GM18502 (cell line): Measurements from ENCODE around the gene CHTF18.

Source experiments
- ATAC-seq: cut with Tn5 transposase; IDR thresholded peaks from one replicate; pipeline ENCODE4 v1.9.1; 2021; ENCODE audit warnings: mild to moderate bottlenecking; ENCODE audit not compliant: unreplicated experiment, poor library complexity

Gene CHTF18

DNA sequence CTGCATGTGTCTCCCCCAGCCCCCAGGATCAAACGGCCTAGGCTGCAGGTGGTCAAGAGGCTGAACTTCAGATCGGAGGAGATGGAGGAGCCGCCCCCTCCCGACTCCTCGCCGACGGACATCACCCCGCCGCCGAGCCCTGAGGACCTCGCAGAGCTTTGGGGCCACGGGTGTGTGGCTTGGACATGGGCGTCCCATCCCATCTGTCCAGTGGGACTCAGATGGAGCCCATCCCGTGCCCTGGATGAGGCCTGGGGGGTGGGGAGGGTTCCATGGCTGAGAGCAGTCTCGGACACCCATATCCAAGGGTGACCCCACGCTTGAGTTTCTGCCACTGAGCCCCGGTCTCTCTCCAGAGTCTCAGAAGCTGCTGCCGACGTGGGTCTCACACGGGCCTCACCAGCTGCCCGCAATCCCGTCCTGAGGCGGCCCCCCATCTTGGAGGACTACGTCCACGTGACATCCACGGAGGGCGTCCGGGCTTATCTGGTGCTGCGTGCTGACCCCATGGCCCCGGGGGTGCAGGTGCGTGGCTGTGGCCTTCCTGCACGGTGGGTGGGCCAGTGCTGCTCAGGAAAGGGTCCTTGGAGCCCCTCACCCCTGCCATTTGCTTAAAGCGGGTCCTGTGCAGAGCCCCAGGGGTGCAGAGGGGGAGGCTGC lies 901 bp downstream of the CHTF18 start:
- ATAC-seq = no peak

DNA sequence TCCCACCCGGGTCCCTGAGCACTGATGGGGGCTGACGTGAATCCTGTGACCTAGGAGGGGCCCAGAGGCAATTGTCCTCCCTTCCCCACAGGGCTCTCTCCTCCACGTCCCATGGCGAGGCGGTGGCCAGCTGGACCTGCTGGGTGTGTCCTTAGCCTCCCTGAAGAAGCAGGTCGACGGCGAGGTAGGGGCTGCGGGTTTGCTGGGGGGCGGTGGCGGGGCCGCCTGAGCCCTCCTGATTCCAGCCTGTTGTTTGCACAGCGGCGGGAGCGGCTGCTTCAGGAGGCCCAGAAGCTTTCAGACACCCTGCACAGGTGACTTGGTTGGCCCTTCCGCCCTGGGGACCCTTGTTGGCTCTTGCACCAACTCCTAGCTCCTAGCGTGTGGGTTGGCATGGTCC lies 1.7 kb downstream of the CHTF18 start:
- ATAC-seq = no peak

DNA sequence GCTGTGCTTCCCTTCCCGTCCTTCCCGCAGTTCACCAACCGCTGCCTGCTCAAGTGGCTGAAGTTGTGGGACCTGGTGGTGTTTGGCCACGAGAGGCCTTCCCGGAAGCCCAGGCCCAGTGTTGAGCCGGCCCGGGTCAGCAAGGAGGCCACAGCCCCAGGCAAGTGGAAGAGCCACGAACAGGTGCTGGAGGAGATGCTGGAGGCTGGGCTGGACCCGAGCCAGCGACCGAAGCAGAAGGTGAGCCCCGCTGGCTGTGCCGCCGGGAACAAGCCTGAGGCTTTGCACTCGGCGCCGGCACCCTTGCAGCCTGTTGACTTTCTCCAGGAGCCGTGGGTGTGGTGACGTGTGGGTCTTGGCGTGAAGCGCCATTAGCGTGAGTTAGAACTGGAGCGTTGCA lies 2.7 kb downstream of the CHTF18 start:
- no peak for ATAC-seq

DNA sequence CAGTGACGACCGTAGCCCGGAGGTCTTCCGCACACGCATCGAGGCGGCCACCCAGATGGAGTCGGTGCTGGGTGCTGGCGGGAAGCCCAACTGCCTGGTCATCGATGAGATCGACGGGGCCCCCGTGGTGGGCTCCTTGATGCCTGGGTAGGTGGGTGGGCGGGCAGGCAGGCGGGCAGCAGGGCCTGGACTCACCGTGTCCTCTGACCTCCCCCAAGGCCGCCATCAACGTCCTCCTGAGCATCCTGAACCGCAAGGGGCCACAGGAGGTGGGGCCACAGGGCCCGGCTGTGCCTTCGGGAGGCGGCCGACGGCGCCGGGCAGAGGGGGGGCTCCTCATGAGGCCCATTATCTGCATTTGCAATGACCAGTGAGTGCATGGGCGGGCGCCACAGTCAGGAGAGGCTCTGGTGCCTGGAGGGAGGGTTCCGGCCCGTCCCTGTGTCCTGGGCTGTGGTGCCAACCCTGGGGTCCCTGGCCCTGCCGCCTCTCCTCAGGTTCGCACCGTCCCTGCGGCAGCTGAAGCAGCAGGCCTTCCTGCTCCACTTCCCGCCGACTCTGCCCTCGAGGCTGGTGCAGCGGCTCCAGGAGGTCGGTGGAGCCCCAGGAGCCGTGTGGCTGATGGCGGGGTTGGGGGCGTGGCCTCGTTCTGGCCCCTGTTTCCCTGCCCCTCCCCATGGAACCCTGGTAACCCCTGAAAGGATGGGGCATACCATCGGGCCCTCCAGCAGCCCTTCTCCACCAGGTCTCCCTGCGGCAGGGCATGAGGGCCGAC lies 4.0 kb downstream of the CHTF18 start:
- no peak for ATAC-seq

DNA sequence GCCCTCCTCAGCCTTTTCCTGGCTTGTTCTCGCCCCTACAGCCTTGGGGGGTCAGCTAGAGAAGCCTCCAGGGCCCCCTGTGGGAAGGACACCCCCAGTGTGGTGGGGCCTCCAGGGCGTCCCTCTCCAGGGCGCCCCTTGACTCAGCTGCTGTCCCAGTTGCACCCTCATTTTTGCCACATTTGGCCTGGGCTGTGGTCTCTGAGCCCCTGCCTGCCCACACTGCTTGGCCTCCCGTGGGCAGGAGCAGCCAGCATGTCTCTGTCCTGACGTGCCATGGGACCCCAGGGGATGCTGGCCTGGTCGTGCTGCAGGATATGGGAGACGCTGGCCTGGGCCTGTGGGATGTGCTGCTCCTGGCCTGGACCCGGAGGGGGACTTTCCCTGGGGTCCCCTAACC lies 5.0 kb downstream of the CHTF18 start:
- no peak for ATAC-seq

DNA sequence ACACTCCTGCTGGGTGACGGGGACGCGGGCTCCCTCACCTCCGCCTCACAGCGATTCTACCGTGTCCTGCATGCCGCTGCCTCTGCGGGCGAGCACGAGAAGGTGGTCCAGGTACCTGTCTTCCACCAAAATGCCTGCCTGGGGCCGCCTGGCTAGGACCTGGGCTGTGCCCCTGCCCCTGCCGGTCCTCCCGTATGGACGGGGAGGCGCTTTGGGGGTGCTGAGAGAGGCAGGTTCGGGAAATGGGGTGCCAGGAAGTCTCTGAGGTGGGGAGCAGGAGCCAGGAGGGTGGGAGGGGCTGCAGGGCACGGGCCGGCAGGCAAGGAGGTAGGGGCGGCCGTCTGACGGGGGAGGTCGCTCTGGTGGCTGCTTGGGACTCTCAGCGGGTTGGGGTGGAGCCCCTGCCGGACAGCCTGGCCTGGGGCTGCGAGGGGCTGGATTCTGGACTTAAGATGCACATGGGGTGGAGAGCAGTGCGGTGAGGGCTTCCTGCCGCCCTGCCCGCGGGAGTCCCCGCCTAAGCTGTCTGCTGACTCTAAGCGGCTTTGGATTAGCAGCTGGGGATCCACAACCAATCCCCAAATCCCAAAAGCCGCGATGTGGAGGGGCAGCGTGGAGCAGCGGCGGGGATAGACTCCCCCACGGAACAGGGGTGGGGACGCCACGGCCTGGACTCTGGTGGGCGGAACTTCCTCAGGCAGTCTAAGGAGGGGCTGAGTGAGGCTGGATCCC lies 5.8 kb downstream of the CHTF18 start:
- no peak for ATAC-seq

DNA sequence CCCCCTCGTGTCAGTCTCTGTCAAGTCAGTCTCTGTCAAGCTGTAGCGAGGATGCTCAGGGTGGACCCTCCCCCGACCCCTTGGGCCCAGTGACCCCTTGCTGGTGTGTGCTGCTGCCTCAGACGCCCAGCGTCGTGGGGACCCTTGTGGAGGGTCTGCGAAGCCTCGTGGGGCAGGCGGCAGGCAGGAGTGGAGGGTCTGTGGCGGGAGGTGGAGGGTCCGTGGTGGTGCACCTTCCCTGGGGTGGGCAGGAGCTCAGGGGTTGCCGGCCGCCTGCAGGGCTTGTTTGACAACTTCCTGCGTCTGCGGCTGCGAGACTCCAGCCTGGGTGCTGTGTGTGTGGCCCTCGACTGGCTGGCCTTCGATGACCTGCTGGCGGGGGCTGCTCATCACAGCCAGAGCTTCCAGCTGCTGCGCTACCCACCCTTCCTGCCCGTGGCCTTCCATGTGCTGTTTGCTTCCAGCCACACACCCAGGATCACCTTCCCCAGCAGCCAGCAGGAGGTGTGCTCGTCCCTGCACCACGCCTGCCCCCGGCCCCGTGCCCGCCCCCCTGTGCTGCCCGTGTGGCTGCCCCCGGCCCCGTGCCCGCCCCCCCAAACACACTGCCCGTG lies 6.5 kb downstream of the CHTF18 start:
- ATAC-seq = no peak

DNA sequence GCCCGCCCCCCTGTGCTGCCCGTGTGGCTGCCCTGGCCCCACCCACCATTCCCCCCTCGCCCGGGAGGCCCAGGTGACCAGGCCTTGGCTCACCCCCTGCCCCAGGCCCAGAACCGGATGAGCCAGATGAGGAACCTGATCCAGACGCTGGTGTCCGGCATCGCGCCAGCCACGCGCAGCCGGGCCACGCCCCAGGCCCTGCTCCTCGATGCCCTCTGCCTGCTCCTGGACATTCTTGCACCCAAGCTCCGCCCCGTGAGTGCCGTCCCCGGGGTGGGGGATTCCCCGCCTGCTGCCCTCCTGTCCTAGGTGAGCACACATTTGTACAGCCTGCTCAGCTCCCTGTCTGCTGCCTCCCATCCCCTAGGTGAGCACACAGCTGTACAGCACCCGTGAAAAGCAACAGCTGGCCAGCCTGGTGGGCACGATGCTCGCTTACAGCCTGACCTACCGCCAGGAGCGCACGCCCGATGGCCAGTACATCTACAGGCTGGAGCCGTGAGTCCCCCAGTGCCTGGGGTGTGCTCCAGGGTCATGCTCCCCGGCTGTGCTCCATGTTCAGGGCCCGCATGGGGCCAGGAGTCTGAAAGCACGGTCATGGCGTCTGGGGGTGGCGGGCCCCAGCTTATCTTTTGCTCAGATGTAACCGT lies 7.3 kb downstream of the CHTF18 start:
- ATAC-seq = no peak

DNA sequence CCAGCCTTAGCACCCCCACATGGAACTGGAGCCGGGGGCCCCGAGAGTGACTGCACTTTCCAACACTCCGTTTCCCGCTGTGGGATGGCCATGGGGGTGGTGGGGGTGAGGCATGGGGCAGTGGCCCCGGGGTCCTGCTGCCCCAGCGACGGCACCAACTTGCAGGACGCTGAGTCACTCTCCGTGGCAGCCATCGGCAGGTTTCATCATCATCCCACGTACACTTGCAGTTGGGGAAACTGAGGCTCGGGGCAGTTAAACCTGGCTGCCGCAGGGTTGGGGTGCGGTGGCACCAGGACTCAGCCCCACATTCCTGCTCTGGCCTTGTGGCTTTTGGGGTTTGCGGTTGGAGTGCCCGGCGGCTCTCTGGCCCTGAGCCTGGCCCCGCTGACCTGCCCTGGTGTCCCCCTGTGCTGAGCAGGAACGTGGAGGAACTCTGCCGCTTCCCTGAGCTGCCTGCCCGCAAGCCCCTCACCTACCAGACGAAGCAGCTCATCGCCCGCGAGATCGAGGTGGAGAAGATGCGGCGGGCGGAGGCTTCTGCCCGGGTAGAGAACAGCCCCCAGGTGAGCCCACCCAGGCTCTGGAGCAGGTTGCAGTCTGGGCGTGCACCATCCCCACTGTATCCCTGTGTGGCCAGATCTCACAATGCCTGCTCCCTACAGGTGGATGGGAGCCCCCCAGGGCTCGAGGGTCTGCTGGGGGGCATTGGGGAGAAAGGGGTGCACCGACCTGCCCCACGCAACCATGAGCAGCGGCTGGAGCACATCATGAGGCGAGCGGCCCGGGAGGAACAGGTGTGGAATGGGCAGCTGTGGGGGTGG lies 8.1 kb downstream of the CHTF18 start:
- ATAC-seq = no peak

DNA sequence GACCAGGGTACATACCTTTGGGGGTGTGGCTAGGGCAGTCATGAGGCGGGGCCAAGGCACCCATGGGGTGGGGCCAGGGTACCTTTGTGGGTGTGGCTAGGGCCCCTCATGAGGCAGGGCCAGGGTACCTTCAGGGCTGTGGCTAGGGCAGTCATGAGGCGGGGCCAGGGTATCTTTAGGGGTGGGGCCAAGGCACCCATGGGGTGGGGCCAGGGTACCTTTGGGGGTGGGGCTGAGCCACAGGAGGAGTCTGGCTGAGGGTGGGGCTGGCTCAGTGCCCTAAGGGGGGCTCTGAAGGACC lies 8.7 kb downstream of the CHTF18 start:
- ATAC-seq = no peak

DNA sequence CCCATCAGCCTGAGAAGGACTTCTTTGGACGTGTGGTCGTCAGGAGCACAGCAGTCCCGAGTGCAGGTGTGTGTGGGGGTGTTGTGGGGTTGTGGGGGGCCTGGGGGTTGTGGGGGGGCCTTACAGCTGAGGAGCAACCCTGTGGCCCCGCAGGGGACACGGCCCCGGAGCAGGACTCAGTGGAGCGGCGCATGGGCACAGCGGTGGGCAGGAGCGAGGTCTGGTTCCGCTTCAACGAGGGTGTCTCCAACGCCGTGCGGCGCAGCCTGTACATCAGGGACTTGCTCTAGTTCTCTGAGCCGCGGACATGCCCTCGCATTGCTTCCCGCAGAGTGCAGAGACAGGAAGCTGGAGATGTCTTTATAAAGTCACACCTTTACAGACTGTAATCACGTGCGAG lies 9.3 kb downstream of the CHTF18 start:
- ATAC-seq = no peak

DNA sequence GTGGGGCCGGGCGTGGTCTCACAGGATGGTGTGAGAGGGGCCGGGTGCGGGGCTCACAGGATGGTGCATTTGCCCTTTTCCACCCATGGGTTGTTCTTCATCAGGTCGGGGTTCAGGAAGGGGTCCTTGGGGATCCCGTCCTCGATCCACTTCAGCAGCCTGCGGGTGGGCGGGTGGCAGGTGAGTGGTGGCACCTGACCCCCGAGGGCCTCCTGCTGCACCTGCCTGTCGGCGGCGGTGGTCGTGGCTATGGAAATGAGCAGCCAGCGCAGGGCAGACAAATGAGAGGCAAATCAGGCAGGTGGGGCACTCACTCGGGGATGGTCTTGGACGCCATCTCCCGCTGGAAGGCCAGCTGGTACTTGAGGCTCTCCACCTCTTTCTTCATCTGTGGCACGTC lies 10.2 kb downstream of the CHTF18 start:
- no peak for ATAC-seq

DNA sequence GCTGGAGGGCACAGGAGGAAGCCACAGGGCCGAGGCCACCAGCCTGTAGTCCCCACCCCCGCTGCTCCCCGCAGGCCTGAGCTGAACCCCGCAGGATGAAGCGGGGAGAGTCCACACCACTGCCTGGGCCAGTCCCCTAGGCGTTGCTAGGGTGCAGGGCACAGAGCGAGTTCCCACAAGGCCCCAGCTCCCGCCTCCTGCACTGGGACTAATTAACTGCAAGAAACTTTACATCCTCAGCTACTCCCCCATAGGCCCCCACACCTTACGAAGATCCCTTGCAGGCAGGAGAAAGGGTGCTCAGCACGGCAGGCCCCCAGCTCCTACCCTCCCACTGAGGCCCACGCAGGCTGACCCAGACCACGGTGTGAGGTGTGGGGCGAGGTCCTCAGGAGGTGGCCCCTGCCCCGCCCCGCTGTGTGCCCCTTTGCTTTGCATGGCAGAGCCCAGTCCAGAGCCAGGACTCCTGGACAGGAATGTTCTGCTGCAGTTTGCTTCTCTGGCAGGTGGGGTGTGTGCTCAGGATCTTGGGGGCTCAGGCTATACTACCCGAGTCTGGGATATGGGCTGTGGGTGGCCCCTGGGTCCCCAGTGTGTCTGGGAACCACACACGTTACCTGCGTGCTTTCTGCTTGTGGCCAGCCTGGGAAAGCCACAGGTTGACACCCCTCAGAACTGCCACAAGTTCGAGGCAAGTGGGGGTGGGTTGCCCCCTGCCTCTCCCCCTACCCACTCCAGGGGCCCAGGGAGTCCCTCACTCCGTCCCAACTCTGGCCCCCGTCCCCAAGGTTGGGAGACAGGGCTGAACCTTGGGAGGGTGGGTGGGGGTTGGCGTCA lies 10.9 kb downstream of the CHTF18 start:
- ATAC-seq = no peak

DNA sequence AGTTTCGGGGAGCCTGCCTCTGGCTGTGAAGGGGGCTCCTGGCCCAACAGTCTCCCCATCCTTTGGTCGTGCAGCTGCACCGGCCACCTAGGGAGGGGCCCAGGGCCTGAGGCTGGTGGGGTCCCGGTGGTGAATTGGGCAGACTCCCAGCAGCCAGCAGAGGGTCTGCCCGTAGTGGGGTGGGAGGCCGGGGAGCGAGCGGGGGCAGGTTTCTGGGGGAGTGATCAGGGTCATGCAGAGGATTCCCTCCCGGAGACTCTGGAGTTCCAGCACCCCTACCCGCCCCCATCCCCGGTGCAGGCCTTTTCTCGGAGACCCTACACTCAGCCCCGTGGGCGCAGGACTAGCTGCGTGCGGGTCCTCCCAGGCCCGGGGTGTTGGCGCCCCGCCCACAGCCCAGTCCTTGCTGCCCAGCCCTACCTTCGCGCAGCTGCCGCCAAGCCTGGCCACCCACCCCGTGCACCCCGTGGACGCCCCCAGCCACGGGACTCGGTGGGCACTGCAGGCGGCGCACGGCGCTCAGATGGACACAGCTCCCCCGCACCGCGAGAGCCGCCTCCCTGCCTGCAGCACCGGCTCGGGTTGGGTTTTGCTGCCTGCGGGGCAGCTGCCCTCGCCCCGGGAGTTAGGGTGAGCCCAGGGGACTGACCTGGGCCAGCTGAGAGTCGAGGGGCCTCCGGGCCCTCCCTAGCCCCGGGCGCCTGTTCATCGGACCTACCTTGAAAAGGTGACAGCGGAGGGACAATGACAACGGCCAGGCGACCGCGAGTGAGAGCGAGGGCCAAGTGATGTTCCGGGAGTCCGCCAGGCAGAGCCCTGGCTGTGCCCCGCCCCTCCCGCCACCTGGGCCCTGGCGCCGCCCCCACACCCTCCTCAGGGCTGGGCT lies 11.8 kb downstream of the CHTF18 start, which contains the start of gene GNG13:
Gene GNG13, minus strand, starts transcription at position 787 of the 886 bp plus-strand sequence. CDS start 1,657 bp downstream, outside the sequence.
- ATAC-seq = no peak

DNA sequence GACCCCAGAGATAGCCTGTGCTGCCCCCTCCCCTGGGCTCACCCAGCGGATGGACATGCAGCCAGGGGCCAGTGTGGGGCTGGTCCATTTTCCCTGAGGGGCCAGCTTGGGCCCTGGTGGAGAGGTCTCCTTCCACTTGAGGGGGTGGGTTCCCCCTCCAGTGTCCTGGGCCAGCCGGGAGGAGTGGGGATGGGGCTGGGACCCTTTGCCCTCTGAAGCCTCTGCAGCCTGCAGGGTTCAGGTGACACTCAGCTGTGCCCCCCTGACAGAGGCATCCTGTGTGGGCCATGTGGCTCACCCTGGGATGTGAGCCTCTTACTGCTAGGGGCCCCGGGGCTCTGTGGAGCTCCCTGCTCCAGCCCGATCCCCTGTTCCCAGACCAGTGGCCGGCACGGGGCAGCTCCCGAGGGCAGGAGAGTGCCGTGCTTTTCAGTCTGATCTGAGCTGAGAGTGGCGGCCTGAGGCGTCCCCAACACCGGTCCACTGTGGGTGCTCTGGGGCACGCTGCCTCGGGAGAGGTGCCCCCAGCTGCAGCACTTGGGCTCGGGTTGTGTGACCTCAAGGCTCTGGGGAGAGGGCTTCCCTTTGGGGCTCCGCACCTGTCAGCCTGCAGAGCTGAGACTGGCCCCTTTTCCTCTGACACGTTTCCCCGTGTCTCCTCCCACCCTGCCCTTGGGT lies 12.6 kb downstream of the CHTF18 start:
- ATAC-seq = no peak

DNA sequence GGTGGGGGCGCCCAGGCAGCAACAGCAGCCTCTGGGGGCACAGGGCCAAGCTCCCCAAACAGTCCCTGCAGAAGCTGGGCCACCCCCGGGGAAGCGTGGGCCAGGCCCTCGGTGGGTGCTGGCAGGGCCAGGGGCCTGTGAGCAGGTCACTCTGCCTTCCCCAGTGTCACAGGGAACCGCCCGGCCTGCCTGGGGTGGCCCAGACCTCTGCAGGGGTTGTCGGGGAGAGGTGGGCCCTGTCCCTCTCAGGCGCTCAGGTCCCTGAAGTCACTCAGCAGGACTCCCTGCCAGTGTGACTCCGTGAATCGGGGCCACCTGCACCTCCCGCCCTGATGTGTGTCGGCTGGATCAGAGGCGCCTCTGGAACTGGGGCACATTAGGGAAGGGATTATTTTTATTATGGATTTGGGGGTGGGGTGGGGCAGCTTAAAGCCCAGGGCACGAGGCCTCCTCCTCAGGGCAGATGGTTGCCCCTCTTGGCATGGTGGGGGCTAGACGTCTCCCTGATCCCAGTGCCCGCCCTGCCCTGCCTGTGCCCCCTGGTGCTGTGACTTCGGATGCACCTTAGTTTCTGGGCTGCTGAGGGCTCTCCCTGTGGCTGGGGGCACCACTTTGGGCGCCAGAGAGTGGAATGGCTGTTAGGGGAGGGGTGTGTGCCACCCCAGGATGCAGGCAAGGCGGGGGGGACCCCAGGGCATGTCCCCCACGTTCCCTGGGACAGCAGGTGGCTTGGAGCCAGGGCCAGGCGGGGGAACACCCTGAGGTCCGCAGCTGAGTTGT lies 13.4 kb downstream of the CHTF18 start:
- no peak for ATAC-seq

DNA sequence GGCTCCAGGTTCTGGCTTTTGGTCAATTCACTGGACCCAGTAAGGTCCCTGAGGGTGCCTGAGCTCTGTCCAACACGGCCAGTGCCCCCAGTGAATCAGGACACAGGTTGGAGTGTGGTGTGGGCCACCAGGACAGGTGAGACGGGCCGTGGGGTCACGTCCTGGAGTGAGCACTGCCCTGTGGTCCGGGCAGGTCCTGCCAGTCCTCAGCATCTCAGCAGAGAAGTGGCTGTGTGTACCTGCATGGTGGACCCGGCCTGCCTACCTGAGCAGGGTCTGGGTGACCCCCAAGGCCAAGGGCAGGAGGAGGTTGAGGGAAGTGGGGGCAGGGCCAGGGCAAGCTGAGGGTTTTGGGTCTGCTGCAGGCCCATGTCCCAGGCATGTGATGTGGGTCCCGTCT lies 14.0 kb downstream of the CHTF18 start:
- ATAC-seq = no peak
